HG03575 (cell line): Measurements from ENCODE around the gene EEF1G.
"Not testable (repeated sequence)": the region's sequence is repeated elsewhere in the genome, so short reads cannot be mapped to it uniquely, and the experiment has no call there.

Source experiments
- ATAC-seq: cut with Tn5 transposase; IDR thresholded peaks from one replicate; pipeline ENCODE4 v1.9.1; 2021; ENCODE audit not compliant: unreplicated experiment, insufficient number of reproducible peaks, low FRiP score; ENCODE audit errors: extremely low read depth

The EEF1G gene, protein sequence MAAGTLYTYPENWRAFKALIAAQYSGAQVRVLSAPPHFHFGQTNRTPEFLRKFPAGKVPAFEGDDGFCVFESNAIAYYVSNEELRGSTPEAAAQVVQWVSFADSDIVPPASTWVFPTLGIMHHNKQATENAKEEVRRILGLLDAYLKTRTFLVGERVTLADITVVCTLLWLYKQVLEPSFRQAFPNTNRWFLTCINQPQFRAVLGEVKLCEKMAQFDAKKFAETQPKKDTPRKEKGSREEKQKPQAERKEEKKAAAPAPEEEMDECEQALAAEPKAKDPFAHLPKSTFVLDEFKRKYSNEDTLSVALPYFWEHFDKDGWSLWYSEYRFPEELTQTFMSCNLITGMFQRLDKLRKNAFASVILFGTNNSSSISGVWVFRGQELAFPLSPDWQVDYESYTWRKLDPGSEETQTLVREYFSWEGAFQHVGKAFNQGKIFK

GRCh38 chr11:62573592-62574362, at the start of gene EEF1G:
Gene EEF1G (minus strand): TSS chr11:62573891. CDS start chr11:62573842, 49 bp downstream.
- peak; percentile 51 for ATAC-seq

GRCh38 chr11:62622476-62623089, 48.9 kb upstream of the EEF1G start:
- no peak for ATAC-seq

DNA sequence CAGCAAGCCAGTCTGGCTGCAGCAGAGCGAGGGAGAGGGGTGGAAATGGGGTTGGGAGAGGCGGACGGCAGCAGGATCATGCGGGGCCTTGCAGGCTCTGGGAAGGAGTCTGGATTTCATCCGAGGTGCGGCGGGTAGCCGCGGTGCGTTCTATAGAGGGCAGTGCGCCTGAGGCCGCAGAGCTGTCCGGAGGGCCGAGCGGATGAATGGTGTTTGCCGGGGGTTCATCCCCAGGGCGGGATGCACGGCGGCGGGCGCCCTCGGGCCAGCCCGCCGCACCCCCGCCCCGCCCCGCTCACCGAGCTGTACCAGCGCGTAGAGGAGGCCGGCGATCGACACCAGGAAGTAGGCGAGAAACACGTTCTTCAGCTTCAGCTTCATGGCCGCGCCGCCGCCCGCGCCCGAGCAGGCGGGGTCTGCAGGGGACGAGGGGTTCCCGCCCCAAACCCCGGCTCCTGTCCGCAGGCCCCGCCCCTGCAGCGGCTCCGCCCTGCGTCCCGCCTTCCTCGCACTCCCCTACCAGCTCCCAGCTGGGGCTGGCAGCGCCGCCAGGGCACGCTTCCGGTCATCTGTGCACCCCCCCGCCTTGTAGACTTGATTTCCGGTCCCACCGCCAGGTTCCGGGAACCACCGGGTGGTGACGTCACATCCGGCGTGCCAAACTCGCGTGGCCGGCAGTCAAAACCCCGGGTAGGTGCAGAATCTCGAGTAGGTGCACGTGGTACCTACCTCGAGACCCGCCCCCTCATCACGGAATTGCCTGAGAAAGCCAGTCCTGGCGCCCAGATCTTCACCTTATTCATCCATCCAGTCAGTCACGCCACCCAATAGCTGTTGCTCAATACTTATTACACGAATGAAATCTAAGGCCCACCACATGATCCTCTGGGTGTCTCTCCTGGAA, 48.1 kb upstream of the EEF1G start, which contains the start of gene B3GAT3:
TSS of gene B3GAT3 (minus strand) at position 420 of the 904 bp plus-strand sequence. CDS start at position 381, 39 bp downstream.
- ATAC-seq = peak; percentile 51

DNA sequence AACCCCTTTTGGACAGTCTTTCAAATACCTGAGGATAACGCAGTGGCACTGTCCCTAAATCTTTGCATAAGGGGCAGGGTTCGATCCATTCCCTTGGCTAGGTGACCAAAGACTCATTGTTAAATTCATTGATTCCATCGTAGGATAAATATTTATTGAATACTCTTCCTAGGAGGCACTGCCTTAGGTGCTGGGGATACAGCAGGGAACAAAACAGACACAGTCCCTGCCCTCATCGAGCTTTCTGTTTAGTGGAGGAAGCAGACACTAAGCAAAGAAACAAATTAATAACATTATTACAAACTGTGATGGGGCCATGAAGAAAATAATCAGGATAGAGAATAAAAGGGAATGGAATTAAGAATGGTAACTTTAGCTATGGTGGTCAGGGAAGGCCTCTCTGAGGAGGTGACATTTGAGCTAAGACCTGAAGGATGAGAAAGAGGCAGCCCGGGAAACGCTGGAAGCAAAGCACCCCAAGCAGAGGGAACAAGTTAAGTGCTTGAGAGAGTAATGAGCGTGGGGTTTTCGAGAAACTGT, 47.4 kb upstream of the EEF1G start:
- no peak for ATAC-seq

DNA sequence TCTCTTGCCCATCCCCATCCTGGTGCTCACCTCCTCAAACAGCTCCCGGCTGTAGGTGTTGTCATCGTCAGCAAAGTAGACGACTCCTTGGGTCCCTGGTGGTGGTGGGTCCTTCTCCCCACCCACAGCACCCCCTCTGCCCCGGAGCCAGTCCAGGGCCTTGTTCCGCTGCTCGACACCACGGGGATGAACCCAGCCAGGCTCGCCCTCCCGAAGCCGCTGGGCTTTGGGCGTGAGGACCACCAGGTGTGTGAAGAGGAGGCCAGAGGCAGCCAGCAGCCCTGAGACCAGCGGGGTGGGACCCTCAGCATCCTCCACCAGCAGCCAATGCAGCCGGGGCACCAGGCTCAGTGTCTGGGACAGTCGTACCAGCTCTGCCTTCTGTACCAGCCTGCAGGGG, 43.3 kb upstream of the EEF1G start:
- not testable (repeated sequence) for ATAC-seq

DNA sequence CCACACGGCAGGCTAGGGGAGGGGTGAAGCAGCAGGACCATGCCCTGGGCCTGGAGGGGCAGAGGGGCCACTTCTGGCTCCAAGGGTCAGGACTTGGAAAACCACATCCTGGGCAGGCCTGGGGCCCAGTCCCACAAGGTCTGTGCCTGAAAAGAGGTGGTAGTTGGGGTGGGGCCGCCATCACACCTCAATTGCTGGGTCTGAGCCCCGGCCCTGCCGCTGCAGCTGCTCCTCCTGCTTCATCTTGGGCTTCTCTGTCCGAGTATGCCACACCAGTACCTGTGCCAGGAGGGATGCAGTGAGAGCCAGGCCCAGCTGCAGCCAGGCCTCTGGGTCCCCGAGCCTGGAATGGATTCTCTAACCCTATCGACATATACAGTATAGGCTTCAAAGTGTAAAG, 41.8 kb upstream of the EEF1G start:
- no peak for ATAC-seq

DNA sequence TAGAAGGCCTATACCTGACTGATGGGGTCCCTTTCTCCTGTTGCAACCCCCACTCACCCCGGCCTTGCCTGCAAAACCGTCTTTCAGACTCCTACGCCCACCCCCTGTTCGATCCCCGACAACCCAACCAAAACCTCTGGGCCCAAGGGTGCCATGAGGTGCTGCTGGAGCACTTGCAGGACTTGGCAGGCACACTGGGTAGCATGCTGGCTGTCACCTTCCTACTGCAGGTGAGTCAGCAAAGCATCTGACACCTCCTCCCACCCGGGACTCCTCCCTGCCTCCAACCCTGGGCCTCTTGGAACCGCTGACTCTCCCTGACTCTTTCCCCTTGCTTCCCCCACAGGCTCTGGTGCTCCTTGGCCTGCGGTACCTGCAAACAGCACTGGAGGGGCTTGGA, 40.6 kb upstream of the EEF1G start:
- no peak for ATAC-seq

DNA sequence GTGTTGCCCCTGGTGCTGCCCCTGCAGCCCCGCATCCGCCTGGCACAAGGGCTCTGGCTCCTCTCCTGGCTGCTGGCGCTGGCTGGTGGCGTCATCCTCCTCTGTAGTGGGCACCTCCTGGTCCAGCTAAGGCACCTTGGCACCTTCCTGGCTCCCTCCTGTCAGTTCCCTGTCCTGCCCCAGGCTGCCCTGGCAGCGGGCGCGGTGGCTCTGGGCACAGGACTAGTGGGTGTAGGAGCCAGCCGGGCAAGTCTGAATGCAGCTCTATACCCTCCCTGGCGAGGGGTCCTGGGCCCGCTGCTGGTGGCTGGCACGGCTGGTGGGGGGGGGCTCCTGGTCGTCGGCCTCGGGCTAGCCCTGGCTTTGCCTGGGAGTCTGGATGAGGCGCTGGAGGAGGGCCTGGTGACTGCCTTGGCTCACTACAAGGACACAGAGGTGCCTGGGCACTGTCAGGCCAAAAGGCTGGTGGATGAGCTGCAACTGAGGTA, 39.6 kb upstream of the EEF1G start:
- no peak for ATAC-seq

- no peak for ATAC-seq
These were observed 38.9 kb upstream of the EEF1G start, which contains the start of the genes EML3 and ROM1 for GRCh38 chr11:62612366-62613290. Gene EML3 (minus strand): TSS chr11:62612775. CDS start chr11:62612457, 318 bp downstream. Gene ROM1 (plus strand): TSS chr11:62613257. CDS start chr11:62613282, 25 bp downstream.

- no peak for ATAC-seq
These were observed 38.1 kb upstream of the EEF1G start for GRCh38 chr11:62611705-62612365.

DNA sequence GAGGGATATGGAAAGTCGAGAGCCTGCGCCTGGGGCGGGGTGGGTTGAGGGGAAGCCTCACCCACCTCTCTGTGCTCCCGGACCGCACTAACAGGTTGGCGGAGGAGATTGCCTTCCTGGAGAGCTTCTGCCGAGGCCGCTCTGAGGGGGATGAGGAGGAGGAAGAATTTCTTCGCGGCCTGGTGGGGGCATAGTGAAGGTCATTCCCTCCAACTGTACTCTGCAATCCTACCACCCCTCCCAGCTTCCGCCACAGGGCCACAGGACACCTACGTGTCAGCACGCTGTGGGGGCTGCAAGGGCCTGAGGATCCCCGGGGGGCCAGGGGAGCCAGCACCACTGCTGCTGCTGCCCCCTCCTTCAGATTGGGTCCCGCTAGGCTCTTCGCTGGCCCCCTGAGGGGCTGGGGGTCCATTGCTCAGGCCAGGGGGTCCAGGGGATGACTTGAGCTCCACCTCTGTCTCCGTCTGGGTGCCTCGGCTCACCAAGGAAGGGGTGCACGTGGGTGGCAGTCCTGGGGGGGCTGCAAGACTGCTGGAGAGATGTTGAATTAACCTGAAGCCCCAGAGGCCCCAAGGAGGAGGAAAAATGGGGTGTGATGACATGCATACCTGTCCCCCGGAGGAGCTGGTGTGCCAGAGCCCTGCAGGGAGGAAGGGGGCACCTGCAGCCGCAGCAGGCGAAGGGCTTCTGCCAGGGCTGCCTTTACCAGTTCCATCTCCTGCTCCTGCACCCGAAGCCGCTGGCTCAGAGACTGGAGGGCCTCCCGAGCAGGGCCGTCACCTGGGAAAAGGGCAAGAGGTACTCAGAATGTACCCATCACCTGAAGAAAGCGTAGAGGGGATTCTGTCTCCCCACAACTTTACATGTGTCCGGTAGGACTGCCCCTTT, 37.4 kb upstream of the EEF1G start:
- no peak for ATAC-seq

DNA sequence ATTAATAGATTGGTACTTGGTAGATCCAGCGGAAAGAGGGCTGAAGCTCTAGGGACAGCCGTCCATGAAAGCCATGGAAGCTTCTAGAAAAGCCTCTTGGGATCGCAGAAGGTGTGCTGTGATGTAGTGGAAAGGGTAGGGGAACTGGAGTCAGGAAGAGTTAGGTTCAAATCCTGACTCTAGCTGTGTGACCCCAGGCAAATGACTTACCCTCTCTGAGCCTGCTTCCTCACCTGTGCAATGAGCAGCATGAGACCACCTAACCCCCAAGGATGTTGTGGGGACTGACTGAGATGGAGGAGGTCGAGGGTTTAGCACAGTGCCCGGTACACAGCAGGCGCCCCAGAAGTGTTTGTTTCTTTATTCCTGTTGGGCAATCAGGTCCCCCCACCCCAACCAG, 36.7 kb upstream of the EEF1G start:
- no peak for ATAC-seq

- ATAC-seq = no peak
These were observed 35.1 kb upstream of the EEF1G start for GRCh38 chr11:62608776-62609175.

- no peak for ATAC-seq
These were observed 34.0 kb upstream of the EEF1G start for GRCh38 chr11:62607714-62608113.

DNA sequence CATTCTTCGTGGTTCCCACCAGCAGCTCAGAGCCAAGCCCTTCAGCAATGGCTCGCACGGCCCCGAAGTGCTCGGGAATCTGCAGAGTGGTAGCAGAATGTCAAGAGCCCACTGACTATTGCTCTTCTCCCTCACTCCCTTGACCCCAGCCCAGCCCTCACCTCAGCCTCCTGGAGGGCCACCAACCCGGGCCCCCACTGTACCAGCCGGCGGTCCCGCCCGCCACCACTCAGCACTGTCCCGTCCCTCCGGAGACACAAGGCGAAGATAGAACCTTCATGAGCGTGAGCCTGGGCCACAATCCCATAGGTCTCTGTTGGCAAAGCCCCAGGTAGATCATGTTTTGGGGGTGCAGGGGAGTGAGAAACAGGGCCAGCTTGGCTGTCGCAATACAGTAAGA, 32.2 kb upstream of the EEF1G start:
- ATAC-seq = no peak

DNA sequence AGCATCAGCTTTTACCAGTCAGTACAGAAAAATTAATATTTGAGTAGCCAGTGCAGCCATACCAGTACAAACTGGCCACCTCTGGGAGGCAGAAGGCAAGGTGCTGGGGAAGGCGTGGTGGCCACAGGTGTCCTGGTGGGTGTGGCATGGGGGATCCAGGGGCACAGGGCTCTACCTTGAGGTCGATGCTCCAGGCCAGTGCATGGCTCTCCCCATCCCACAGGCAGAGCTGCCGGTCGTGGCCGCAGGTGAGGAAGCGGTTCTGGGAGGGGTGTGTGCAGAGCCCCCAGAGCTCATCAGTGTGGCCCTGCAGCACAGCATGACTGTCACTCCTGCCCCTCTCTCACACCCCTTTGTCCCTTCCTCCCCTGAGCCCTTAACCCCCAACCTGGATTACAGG, 31.8 kb upstream of the EEF1G start:
- ATAC-seq = no peak
